GM23248 (cell line): Measurements from ENCODE around the gene C2orf68. TPM values are rescaled to one million over a fixed set of nuclear protein-coding genes. Genes with fewer than 3 reads are reported as not detected.
"Not testable (repeated sequence)": the region's sequence is repeated elsewhere in the genome, so short reads cannot be mapped to it uniquely, and the experiment has no call there.

Experiments
- DNase-seq: peaks from one replicate; pipeline ENCODE4 v3.0.0-alpha.2; 2015
- H2AFZ ChIP-seq: fragments of 200-600 bp; sonication (generic); 2 replicates; pipeline ENCODE4 v1.6.1; 2016; ENCODE audit warnings: antibody characterized with exemption
- H3F3A ChIP-seq: fragments of 200-600 bp; sonication (generic); 2 replicates; pipeline ENCODE4 v1.6.1; 2016; ENCODE audit warnings: mild to moderate bottlenecking, antibody characterized with exemption, mixed run types; ENCODE audit not compliant: insufficient read depth
- H3K27ac ChIP-seq: fragments of 200-600 bp; sonication (generic); 2 replicates; pipeline ENCODE4 v1.5.1; 2016; ENCODE audit warnings: mild to moderate bottlenecking
- H3K27me3 ChIP-seq: fragments of 200-600 bp; sonication (generic); replicated peaks from 2 replicates; pipeline ENCODE4 v1.6.1; 2016; ENCODE audit warnings: mild to moderate bottlenecking; ENCODE audit not compliant: insufficient read depth
- H3K36me3 ChIP-seq: fragments of 200-600 bp; sonication (generic); 2 replicates; pipeline ENCODE4 v1.6.1; 2016; ENCODE audit warnings: low read depth, mild to moderate bottlenecking
- H3K4me1 ChIP-seq: fragments of 200-600 bp; sonication (generic); 2 replicates; pipeline ENCODE4 v1.6.1; 2016; ENCODE audit warnings: mild to moderate bottlenecking; ENCODE audit not compliant: insufficient read depth
- H3K4me2 ChIP-seq: fragments of 200-600 bp; sonication (generic); one replicate; pipeline ENCODE4 v1.6.1; 2016; ENCODE audit warnings: mild to moderate bottlenecking; ENCODE audit not compliant: unreplicated experiment
- H3K4me3 ChIP-seq: fragments of 200-600 bp; sonication (generic); 2 replicates; pipeline ENCODE4 v1.5.1; 2016; ENCODE audit warnings: mild to moderate bottlenecking
- H3K79me2 ChIP-seq: fragments of 200-600 bp; sonication (generic); 2 replicates; pipeline ENCODE4 v1.6.1; 2016; ENCODE audit warnings: mild to moderate bottlenecking; ENCODE audit not compliant: insufficient read depth
- H3K9ac ChIP-seq: fragments of 200-600 bp; sonication (generic); 2 replicates; pipeline ENCODE4 v1.6.1; 2016; ENCODE audit warnings: mild to moderate bottlenecking
- H3K9me2 ChIP-seq: fragments of 200-600 bp; sonication (generic); 2 replicates; pipeline ENCODE4 v1.6.1; 2016; ENCODE audit warnings: mixed run types, mild to moderate bottlenecking, moderate library complexity; ENCODE audit not compliant: insufficient read depth
- H3K9me3 ChIP-seq: fragments of 200-600 bp; sonication (generic); one replicate; pipeline ENCODE4 v1.6.1; 2017; ENCODE audit warnings: low read depth
- H4K20me1 ChIP-seq: fragments of 200-600 bp; sonication (generic); 2 replicates; pipeline ENCODE4 v1.6.0; 2016; ENCODE audit not compliant: insufficient read depth
- EZH2 ChIP-seq: fragments of 200-600 bp; sonication (generic); IDR thresholded peaks from 2 replicates; pipeline ENCODE4 v1.6.1; 2018; ENCODE audit warnings: antibody characterized with exemption, mild to moderate bottlenecking; ENCODE audit not compliant: insufficient read depth, poor library complexity, severe bottlenecking
- EZH2phosphoT487 ChIP-seq: fragments of 200-600 bp; sonication (generic); IDR thresholded peaks from 2 replicates; pipeline ENCODE4 v1.6.1; 2018; ENCODE audit warnings: antibody characterized with exemption, moderate library complexity, mild to moderate bottlenecking, low read depth; ENCODE audit not compliant: insufficient read depth
- WGBS, 2 experiments: methylation state at CpG; one replicate each; pipeline ENCODE4 v1.1.6; 2015 to 2017; ENCODE audit warnings: low lambda C conversion rate in 2 of 2, low coverage in 1 of 2; ENCODE audit errors: missing lambda C conversion rate in 2 of 2; 5-methylcytosine and 5-hydroxymethylcytosine counted together
- in situ Hi-C: fragments of 300-500 bp; cut with MboI; formaldehyde crosslinking; loops from 2 replicates; pipeline ENCODE4 v1.15.0; 2020
- polyA plus RNA-seq: library from polyadenylated mRNA; unstranded; fragments of >200 nt; fragmentation: Nextera tagmentation; extraction: Ambion mirVana; gene quantifications from 2 replicates; pipeline ENCODE4 v1.2.1, GENCODE V29; 2016
- total RNA-seq: library from RNA; depleted of rRNA; stranded (reverse); fragments of >200 nt; shearing (Covaris generic); gene quantifications from 2 replicates; pipeline ENCODE4 v1.2.3, GENCODE V29; 2014; rRNA removed

C2orf68 gene
- total RNA-seq (9.8 and 19.5 TPM in 2 replicates), polyA plus RNA-seq (30.4 and 31.3 TPM in 2 replicates)

GRCh38 chr2:85611705-85612587 is at the start of gene C2orf68:
C2orf68 (minus strand) TSS chr2:85612066; CDS start chr2:85611984, 82 bp downstream.
- Histone ChIP-seq H3K4me3 (peak within 1 kb of the TSS; percentile 77), H3K4me1 (peaks cover 5% of the 10 kb centered on the region), H3K4me2 (peak within 1 kb of the TSS; percentile 97), H3K9me2 (no peaks in the 10 kb centered on the region), H4K20me1 (no peaks in the 10 kb centered on the region), H2AFZ (peak within 1 kb of the TSS; percentile 91), H3K27ac (peak within 1 kb of the TSS; percentile 46), H3K27me3 (no peaks in the 10 kb centered on the region), H3K9me3 (no peaks in the 10 kb centered on the region), H3K9ac (peak within 1 kb of the TSS; percentile 79), H3F3A (peaks cover 27% of the 10 kb centered on the region), H3K36me3 (no peaks in the 10 kb centered on the region; the same call in 1 of the 2 replicates), H3K79me2 (peaks cover 56% of the 10 kb centered on the region)
- in situ Hi-C loops = no loop called here
- no peak for TF ChIP-seq EZH2
- TF ChIP-seq EZH2phosphoT487 = no peak
- DNase-seq = peak; percentile 94
- 14 to 15% methylated on average over 65 to 71 of the region's 73 CpGs for WGBS, 2 experiments

DNA sequence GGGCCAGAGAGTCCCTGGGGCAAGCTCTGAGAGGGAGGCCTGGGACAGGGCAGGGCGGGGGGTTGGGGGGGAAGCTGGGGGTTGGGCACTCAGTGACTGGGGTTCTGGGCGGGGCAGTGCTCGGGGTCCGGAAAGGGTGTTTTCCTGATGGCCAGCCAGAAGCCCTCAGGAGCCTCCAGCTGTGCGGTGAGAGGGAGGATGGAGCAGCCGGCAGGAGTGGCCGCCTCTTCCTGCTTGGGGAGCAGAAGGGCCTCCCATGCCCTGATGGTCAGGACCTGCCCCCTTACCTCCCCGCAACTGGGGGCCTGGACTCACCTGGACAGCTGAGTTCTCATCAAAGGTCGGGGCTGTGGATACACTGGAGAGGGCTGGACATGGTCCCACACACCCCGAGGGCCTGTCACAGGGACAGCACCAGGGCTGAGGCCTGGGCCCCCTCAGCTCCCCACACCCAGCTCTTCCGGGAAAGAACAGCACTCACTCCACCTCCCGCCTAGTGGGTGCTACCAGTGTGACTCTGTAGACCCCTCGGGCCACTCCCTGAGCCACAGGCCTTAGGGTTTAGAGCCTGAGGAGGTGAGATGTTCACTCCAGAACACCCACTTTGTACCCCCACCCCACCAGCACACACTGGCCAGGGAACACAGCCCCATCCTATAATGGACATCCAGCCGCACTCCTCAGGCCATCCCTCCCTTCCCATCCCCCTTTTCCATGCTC is 49.4 kb upstream of the C2orf68 start:
- Histone ChIP-seq H3K4me3 (no peak overlapping the region), H3K27ac (no peak overlapping the region), H3K4me1 (peaks cover 18% of the 10 kb centered on the region), H2AFZ (no peak overlapping the region), H3F3A (peaks cover 18% of the 10 kb centered on the region), H4K20me1 (no peaks in the 10 kb centered on the region), H3K79me2 (no peaks in the 10 kb centered on the region), H3K9ac (no peak overlapping the region), H3K27me3 (no peaks in the 10 kb centered on the region), H3K4me2 (no peak overlapping the region), H3K9me2 (no peaks in the 10 kb centered on the region), H3K36me3 (no peaks in the 10 kb centered on the region), H3K9me3 (no peaks in the 10 kb centered on the region)
- TF ChIP-seq EZH2phosphoT487 = no peak
- TF ChIP-seq EZH2 = no peak
- in situ Hi-C loops = no loop called here
- no peak for DNase-seq
- 75 to 82% methylated on average over 10 to 14 of the region's 14 CpGs for WGBS, 2 experiments

- no peaks in the 10 kb centered on the region for H4K20me1 ChIP-seq
- peaks cover 22% of the 10 kb centered on the region for H3K4me1 ChIP-seq
- WGBS, 2 experiments = 71% methylated on average over 7 of the region's 7 CpGs
- no peak overlapping the region for H3K4me2 ChIP-seq
- H3K9me2 ChIP-seq = no peaks in the 10 kb centered on the region
- DNase-seq = no peak
- no peaks in the 10 kb centered on the region for H3K9me3 ChIP-seq
- H3K79me2 ChIP-seq = no peaks in the 10 kb centered on the region
- no peak overlapping the region for H2AFZ ChIP-seq
- TF ChIP-seq EZH2phosphoT487 (no peak), EZH2 (no peak)
- no peaks in the 10 kb centered on the region for H3K27me3 ChIP-seq
- no peak overlapping the region for H3K9ac ChIP-seq
- H3K4me3 ChIP-seq = no peak overlapping the region
- H3K27ac ChIP-seq = no peak overlapping the region
- in situ Hi-C loops = no loop called here
- no peaks in the 10 kb centered on the region for H3K36me3 ChIP-seq
- peaks cover 21% of the 10 kb centered on the region for H3F3A ChIP-seq
These were observed 48.9 kb upstream of the C2orf68 start for GRCh38 chr2:85660725-85661124.

DNA sequence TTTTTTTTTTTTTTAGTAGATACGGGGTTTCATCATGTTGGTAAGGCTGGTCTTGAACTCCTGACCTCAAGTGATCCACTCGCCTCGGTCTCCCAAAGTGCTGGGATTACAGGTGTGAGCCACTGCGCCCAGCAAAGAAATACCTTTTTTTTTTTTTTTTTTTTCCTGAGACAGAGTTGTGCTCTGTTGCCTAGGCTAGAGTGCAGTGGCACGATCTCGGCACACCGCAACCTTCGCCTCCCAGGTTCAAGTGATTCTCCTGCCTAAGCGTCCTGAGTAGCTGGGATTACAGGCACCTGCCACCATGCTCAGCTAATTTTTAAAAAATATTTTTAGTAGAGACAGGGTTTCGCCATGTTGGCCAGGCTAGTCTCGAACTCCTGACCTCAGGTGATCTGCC is 48.4 kb upstream of the C2orf68 start:
- H3K27ac ChIP-seq, in situ Hi-C loops, H3K27me3 ChIP-seq, H3K9me3 ChIP-seq, H3K36me3 ChIP-seq, H3K4me2 ChIP-seq, H3K4me3 ChIP-seq, H2AFZ ChIP-seq, H4K20me1 ChIP-seq, DNase-seq, H3K79me2 ChIP-seq, H3K9ac ChIP-seq, H3K9me2 ChIP-seq: not testable (repeated sequence)
- Histone ChIP-seq H3K4me1 (peaks cover 26% of the 10 kb centered on the region), H3F3A (peaks cover 26% of the 10 kb centered on the region)
- WGBS, 2 experiments = 95 to 96% methylated on average over 10 to 11 of the region's 11 CpGs
